ENCODE data around the gene NKD2.
"Not testable (repeated sequence)": the region's sequence is repeated elsewhere in the genome, so short reads cannot be mapped to it uniquely, and the experiment has no call there.

Gene NKD2

DNA sequence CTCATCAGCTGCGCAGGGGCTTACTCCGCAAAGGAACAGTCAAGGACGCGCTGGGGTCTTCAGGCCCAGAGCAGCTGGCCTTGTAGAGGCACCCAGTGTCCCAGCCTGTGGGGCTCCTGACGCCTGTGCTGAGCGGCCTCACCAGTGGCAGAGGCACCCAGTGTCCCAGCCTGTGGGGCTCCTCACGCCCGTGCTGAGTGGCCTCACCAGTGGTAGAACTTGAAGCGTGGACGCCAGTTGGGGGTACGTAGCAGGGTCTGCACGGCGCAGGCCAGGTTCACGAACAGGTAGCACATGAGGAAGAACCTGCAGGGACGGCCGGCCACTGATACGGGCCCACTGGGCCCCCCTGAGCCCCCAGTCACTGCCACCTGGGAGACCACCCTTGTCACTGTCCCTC, 67.3 kb downstream of the NKD2 start:
- DNase-seq, result no peak

DNA sequence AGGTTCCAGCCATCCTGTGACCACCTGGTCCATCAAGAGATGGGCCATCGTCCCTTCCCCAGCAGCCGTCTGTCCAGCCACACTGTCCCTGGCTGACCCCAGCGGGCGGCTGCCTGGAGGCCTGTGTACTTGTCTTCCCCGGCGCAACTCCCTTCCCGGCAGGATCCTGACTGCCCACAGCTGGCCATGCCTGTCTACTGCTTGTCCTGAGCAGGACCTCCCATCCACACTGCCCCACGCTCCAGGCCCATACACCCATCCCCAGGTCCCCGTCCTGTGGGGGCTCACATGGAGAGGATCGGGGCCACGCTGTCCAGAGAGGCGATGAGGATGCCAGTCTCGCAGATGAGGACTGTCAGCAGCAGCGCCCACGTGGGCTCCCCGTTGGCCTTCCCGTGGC, 67.8 kb downstream of the NKD2 start:
- no peak for DNase-seq

DNA sequence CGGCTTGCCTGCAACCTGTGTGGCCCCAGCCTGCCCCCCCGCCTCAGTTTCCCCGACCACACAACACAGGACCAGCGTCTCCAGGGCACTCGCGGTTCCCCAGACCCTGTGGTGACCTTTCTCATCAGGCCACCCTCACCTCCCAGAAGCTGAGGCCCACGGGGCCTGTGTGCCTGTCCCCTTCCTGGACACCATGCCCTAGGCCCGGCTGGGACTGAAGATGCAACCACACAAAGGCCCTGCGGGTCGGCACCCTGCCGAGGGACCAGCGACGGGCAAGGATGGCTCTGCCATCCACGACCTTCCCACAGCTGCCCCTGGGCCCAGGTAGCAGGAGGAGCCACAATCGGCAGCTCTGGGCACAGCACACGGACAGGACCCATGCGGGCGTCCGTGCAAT, 68.4 kb downstream of the NKD2 start:
- no peak for DNase-seq

GRCh38 chr5:1077491-1078020, 69.0 kb downstream of the NKD2 start:
- DNase-seq, result no peak

DNA sequence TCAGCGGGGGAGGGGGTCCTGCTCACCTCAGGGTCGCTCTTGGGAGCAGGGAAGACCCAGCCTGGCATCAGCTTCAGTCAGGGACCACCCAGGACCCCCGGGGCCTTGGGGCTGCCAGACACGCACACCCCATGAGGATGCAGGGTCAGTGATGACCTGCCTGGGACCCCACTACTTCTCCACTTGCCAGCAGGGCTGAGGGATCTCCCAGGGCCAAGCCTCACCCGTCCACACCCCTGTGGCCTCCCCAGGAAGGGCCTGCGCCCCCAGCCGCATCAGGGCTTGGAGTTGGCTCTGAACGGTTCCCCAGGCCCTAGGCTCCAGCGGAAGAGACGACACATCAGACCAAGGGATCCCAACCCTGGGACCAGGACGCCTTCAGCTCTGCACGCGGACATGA, 69.6 kb downstream of the NKD2 start:
- DNase-seq, result no peak

DNA sequence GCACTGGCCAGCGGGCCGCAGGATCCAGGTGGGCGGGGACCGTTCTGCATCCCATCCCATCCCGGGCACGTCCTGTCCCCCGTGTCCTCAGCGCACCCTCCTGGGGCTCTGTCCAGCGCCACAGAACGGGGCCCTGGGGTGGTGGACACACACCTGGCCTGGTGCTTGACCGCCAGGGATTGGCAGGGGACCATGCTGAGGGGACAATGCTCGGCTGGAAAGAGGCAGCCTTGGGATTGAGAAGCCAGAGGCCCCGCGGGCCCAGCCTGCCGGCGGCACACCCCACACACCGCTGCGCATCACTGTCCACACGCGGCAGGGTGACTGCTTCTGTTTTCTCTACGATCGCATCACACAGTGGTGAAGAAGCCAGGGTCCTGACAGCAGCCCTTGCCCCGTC, 70.2 kb downstream of the NKD2 start:
- DNase-seq, result no peak

- DNase-seq, result no peak
Measured at GRCh38 chr5:1079486-1079885, 70.9 kb downstream of the NKD2 start.

DNA sequence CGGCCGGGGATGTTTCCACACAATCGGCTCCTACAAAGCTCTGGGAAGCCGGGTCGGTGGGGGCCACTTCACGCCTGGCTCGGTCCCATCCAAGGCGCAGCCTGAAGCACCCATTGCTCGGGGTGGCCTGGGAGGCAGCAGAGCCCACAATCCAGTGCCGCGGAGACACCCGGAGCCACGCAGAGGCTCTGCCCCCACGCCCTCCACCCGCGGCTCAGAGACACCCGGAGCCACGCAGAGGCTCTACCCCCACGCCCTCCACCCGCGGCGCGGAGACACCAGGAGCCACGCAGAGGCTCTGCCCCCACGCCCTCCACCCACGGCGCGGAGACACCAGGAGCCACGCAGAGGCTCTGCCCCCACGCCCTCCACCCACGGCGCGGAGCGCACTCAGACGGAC, 71.4 kb downstream of the NKD2 start:
- DNase-seq, result no peak

GRCh38 chr5:1080432-1080831, 71.8 kb downstream of the NKD2 start:
- no peak for DNase-seq

GRCh38 chr5:1081519-1081918, 72.9 kb downstream of the NKD2 start:
- no peak for DNase-seq

DNA sequence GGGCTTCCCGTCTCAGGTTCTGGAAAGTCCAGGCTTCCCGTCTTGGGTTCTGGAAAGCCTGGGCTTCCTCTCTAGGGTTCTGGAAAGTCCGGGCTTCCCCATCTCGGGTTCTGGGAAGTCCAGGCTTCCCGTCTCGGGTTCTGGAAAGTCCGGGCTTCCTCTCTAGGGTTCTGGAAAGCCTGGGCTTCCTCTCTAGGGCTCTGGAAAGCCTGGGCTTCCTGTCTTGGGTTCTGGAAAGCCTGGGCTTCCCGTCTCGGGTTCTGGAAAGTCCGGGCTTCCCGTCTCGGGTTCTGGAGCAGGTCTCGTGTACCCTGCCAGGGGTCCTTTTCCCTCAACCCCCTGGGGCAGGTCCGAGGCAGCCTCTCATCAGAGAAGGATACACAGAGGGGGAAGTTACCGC, 74.4 kb downstream of the NKD2 start:
- not testable (repeated sequence) for DNase-seq

DNA sequence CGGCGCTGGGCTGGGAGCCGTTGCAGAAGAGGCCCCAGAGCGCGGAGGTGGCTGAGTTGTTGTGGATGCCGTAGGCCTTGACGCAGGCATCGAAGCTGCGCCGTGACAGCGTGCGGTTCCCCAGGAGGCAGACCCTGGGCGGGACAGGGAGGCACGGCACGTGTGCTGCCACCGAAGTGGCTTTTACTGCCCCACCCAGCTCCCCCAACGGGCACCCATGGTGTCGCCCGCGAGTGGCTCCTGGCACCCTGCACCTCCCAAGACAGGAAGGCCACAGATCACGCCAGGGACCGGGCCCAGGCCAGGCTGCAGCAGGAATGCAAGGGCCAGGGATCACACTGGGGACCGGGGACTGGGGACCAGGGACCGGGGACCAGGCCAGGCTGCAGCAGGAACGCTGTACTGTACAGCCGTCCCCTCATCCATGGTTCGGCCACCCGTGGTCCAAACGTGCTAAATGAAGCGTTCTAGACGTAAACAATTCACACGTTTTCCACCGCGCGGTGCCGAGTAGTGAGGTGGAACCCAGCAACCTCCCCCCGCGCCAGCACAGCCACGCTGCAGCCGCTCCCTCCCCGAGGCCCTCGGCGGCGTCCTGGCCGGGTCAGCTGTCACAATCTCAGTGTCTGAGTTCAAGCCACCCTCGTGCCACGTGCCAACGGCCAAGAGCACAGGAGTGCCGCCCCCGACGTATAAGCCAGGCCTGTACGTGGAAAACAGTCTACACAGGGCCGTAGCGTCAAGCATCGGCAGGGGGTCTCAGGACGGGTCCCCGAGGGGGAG, 75.4 kb downstream of the NKD2 start:
- no peak for DNase-seq

GRCh38 chr5:1085391-1085790, 76.8 kb downstream of the NKD2 start:
- no peak for DNase-seq

DNA sequence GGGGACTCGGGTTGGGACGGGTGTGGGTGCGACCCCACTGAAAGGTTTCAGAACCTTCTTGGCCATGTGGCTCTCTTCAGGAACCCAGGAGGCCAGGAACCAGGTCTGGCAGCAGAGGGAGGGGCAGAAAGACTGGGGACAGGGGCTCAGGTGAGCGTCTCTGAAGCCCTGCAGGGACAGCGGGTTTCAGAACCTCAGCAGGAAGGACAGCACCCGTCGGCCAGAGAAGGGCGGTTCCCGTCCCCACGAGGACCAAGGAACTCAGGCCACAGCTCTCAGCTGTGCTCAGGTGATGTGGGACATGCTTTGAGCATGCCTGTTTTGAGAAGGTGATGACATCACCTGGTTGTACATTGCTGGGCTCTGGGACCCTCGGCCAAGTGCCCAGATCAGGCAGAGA, 77.5 kb downstream of the NKD2 start:
- DNase-seq, result no peak

DNA sequence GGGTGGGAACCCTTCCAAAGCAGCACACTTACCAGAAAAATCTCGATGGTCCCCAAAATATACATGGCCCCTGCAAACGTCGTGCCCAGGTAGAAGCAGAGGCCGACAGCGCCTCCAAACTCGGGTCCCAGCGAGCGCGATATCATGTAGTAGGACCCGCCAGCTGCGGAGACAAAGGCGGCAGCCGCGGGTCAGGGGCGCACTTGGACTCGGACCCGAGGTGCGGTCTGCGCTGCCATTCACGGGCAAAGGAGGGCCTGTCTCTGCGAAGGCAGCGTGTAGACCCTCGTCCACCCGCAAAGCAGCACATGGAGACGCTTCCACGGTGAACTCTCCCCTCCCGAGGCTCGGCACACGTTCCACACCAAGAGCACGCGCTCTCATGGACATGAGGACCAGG, 78.3 kb downstream of the NKD2 start:
- DNase-seq, result no peak

GRCh38 chr5:1087428-1087827, 78.8 kb downstream of the NKD2 start:
- DNase-seq, result no peak

GRCh38 chr5:1088031-1088430, 79.4 kb downstream of the NKD2 start:
- DNase-seq, result no peak
